Measurements from ENCODE around the gene STX8.

STX8 gene

GRCh38 chr17:9336817-9337216 is 238.8 kb downstream of the STX8 start:
- TF ChIP-seq CTCF (conservative IDR thresholded peaks at IDR 0.05; ENCODE audit: low read length): no peak
- no peak overlapping the region for H3K4me3 ChIP-seq (ENCODE audit: low read length)
- no peak for DNase-seq (ENCODE audit: low read depth)

DNA sequence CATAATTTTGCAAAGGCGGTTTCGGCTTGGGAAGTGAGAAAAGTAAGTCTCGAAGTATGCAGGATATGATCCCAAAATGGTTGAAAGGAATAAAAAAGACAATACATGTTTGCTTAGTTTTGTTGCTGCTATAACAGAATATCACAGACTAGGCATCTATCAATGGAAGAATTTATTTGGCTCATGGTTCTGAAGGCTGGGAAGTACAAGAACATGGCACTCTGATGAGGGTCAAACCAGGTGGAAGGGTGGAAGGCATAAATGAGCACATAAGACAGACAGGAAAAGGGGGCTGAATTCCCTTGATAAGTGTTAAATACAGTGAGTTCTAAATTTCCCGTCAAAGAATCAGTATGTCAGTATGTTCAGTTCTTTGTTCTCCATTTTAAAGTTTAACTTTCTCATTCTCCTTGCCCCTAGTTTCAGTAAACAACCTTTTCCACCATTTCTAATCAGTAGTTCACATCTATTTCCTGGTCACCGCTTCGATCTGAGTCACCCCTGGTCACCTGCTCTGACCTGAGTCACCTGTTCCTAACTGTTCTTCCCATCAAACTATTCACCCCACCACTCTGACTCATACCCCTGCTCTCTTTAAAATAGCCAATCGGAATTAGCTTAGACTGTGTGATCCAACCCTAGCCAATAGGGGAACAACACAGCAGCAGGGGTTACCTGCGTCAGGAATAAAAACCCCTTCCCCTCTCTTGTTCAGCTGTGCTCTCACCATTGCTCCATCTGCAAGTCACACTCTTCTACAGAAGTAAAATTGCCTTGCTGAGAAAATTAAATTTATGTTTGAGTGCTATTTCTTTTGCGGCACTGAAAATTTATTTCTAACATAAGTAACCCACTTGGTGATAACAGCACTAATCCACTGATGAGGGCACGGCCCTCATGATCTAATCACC is 240.8 kb downstream of the STX8 start:
- no peak overlapping the region for H3K4me3 ChIP-seq (ENCODE audit: low read length)
- no peak for TF ChIP-seq CTCF (conservative IDR thresholded peaks at IDR 0.05; ENCODE audit: low read length)

DNA sequence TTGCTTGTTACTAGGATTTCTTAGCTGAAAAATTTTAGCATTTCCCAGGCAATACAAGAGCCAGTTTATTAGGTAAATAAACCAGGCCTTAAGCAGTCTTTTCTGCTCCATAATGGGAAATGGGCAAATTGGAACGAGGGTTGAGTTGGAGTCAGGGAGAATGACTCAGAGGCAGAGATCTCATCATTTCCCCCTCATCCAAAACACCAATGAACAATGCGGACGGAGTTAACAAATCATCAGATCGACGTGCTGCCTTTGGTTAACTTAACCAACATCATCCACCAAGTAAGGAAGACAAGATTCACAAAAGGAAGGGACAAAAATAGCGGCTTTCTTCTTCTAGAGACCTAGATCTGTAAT is 243.5 kb downstream of the STX8 start:
- no peak overlapping the region for H3K4me3 ChIP-seq (ENCODE audit: low read length)
- no peak for DNase-seq (ENCODE audit: low read depth)
- no peak for TF ChIP-seq CTCF (conservative IDR thresholded peaks at IDR 0.05; ENCODE audit: low read length)

More for the DNA sequence above, 240.8 kb downstream of the STX8 start:
- no peak for DNase-seq (ENCODE audit: low read depth)

DNA sequence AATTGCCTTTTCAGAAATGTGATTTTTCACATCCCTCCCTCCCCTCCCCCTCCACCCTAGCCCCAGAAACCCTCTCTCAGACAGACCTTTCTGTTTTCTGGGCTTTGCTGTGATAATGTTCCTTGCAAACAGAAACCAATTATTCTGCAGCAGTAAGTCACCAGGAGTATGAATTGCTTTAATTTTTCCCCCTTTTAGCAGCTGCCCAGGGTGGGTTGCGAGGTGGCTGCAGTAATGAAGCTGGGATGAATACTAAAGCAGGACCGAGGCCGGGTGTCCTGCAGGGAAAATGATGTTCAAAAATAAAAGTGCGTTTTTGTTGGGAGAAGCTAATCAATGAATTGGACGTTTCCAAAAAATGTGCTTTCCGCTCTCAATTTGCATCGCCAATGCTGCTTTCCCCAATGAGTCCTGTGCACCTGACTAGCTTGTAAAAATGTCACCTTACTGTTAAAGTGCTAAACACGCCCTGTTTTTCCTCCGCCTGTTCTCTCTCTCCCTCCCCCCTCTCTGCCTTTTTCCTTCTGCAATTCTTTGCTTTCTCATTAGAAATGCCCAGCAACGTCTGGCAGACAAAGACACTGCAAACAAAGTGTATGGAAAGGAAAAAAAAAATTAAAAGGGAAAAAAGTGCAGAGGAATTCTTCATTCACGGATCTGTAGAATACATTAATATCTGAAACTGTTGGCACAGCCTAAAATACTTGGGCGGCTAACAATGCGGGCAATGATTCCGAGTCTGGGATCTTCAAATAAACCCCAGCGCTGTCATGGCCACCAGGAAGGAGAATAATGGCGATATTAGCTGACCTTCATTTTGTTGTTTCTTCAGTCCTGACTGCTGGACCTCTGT is 244.1 kb downstream of the STX8 start:
- H3K4me3 ChIP-seq (ENCODE audit: low read length): no peak overlapping the region
- DNase-seq (ENCODE audit: low read depth): no peak
- TF ChIP-seq CTCF (conservative IDR thresholded peaks at IDR 0.05; ENCODE audit: low read length): no peak

DNA sequence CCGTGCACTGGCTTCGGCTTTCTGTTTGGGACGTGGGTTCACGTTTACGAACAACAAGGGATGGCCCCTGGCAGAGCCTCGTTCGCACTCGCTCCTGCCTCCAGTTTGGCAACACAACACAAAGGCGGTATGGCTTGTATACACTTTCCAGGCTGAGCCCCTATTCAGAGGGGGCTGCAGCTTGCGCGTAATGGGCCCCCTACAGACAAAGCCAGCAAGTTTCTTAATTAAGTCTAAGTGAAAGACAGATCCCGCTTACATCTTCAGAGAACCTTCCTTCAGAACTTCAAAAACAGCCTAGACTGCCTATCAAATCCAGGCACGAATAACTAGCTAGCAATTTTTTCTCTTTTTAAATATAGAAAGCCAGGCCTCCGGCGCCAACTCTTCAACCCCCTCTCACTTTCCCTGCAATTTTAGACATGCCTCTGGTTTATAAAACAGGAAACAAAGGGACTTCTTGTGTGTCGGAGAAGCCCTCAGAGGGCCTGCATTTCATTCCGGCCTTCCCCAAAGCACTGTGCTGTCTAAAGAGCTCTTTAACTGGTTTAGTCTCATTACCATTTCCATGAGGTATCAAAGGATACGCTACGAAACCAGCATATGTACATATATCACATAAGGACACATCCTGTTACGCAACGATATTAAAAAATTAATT is 244.9 kb downstream of the STX8 start:
- no peak for DNase-seq (ENCODE audit: low read depth)

DNA sequence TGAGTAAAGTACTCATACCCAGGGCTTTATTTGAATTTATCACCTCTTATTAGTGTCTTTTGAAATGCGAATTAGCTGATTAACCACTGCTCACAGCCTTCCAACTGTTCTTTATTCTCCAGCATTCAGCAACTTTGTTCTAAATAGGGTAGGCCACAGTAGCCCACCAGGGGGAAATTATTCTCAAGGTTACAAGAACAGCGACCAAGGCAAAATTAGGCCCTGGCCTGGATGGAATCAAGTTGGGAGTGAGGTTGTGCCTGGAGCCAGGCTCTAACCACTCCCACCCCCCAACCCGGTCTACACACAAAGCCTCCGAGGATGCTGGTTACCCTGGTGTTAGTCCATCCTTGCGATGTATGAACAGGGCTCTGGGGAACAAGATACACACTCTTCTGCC is 245.5 kb downstream of the STX8 start:
- H3K4me3 ChIP-seq (ENCODE audit: low read length): no peak overlapping the region
- DNase-seq (ENCODE audit: low read depth): no peak
- TF ChIP-seq CTCF (conservative IDR thresholded peaks at IDR 0.05; ENCODE audit: low read length): no peak

More for the DNA sequence above, 244.9 kb downstream of the STX8 start:
- TF ChIP-seq CTCF (conservative IDR thresholded peaks at IDR 0.05; ENCODE audit: low read length): no peak
- H3K4me3 ChIP-seq (ENCODE audit: low read length): no peak overlapping the region
